Retinal pigment epithelial cell (primary cell): ENCODE measurements around the gene EHMT1.
A peak's percentile ranks its signal among the peaks of the same experiment; 100 is the strongest.

Experiments used
- DNase-seq: peaks from one replicate; pipeline ENCODE4 v3.0.0-alpha.2; 2010; ENCODE audit warnings: low read depth
- H3K4me3 ChIP-seq: 2 replicates; pipeline ENCODE4 v1.5.1; 2011; ENCODE audit warnings: mild to moderate bottlenecking, low read length, control low read depth, moderate library complexity
- TF ChIP-seq, protein P1 (sequence below): conservative IDR thresholded peaks from 2 replicates; pipeline ENCODE4 v1.5.1; 2011; ENCODE audit warnings: low read depth, low read length, control low read depth, inconsistent platforms

Gene EHMT1

DNA sequence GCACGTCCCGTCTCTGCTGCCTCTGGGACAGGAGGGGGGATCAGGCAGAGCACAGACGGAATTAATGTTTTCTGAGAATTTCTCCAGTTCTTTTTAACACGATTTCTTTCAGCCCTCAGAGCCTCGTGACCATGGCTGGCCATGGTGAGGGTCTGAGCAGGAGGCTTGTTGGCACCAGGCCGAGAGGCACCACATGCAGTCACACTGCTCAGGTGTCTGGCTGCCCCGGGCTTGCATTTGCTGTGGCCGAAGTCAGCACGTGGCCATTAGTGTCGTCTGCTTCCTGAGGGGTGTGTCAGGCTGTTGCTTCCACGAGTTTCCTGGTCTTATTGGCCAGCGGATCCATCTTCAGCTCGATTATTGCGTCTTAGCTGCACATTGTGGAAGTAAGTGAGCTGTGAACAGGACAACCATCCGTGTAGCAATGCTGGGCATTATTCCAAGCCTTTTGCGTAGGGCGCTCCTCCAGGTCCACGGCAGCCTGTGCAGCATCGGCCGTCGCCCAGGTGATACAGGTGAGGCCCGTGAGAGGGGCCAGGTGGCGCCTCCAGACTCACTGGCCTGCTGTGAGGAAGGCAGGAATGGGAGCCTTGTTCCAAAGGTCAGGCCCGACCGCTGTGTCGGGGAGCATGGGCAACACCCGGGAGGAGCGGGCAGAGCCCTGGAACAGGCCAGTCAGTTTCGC is 144.6 kb downstream of the EHMT1 start:
- no peak for DNase-seq
- no peak overlapping the region for H3K4me3 ChIP-seq
- TF ChIP-seq, protein P1, sequence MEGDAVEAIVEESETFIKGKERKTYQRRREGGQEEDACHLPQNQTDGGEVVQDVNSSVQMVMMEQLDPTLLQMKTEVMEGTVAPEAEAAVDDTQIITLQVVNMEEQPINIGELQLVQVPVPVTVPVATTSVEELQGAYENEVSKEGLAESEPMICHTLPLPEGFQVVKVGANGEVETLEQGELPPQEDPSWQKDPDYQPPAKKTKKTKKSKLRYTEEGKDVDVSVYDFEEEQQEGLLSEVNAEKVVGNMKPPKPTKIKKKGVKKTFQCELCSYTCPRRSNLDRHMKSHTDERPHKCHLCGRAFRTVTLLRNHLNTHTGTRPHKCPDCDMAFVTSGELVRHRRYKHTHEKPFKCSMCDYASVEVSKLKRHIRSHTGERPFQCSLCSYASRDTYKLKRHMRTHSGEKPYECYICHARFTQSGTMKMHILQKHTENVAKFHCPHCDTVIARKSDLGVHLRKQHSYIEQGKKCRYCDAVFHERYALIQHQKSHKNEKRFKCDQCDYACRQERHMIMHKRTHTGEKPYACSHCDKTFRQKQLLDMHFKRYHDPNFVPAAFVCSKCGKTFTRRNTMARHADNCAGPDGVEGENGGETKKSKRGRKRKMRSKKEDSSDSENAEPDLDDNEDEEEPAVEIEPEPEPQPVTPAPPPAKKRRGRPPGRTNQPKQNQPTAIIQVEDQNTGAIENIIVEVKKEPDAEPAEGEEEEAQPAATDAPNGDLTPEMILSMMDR: no peak

DNA sequence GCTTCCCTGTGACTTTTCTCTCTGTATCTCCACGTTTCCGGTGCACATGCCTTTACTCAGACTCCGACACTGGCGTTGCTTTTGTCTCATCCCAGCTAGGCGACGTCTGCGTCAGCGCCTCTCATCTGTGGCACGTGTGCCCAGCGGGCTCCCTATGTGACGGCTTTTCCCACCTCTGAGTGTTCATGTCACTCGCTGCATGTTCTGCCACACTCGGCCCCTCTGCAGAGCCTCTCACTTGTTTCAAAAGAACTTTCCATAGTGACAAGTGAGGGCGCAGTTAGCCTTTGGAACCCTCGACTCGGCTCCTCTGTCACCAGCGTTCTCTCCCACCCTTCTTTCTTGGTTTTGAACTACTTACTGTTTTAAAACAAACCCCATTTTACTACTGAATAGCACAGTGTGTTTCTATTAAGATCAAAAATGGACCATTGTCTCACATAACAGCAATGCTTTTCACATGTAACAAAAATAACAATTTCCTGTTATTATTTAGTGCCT is 145.4 kb downstream of the EHMT1 start:
- TF ChIP-seq, protein P1: no peak
- no peak overlapping the region for H3K4me3 ChIP-seq
- DNase-seq: no peak

DNA sequence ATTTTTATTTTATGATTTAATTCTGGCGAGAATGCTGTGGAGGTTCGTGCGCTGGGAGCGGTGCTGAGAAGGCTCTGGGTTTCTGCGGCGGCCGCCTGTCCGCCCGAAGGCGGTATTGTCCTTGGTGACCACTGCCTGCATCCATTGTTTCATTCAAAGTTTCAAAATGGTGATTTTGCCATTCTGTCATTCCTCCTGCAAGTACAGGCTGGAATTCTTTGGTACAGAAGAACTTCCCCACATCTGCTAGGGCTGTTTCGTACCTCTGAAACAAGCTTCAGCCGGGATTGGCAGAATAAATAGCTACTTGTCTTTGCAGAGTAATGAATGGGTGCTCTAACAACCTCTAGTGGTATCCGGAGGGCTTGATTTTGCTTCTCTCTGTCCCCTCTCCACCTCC is 146.2 kb downstream of the EHMT1 start:
- DNase-seq: no peak

DNA sequence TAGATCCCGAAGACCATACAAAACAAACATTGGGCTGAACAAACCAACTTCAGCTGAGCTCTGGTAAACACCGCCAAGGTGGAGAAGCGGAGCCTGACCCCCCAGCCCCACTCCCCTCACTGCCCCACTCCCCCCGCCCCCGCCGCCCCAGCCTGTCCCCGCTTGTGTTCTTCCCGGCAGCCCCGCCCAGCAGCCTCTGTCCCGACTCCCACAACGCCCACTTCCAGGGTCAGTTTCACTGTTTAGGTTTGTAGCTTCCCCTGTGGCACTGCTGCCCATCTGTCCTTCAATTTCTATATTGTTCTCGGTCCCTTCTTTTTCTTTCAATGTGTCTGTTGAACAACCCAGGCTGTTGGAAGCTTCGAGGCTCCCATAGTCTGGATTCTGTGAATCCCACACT is 146.7 kb downstream of the EHMT1 start:
- TF ChIP-seq, protein P1: no peak
- no peak for DNase-seq
- H3K4me3 ChIP-seq: no peak overlapping the region

More for the DNA sequence above, 146.2 kb downstream of the EHMT1 start:
- no peak overlapping the region for H3K4me3 ChIP-seq
- TF ChIP-seq, protein P1: no peak

DNA sequence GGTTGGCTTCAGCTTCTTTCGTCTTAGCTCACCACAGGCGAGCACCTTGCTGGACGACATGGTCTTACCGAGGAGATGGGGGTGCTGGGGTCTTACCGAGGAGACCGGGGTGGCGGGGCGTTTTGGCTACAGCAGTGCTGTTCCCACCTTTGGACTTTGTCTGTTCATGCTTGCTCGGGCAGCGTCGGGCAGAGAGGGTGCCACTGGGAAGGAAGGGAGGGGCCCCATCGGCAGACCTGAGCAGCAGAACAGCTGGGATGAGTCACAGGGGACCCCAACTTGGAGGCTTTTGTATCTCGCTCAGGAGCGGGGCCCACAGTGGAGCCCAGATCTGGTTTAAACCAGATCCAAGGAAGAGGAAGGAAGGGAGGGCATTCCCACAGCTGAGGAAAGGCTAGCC is 152.8 kb downstream of the EHMT1 start:
- H3K4me3 ChIP-seq: no peak overlapping the region
- DNase-seq: no peak
- TF ChIP-seq, protein P1: no peak

DNA sequence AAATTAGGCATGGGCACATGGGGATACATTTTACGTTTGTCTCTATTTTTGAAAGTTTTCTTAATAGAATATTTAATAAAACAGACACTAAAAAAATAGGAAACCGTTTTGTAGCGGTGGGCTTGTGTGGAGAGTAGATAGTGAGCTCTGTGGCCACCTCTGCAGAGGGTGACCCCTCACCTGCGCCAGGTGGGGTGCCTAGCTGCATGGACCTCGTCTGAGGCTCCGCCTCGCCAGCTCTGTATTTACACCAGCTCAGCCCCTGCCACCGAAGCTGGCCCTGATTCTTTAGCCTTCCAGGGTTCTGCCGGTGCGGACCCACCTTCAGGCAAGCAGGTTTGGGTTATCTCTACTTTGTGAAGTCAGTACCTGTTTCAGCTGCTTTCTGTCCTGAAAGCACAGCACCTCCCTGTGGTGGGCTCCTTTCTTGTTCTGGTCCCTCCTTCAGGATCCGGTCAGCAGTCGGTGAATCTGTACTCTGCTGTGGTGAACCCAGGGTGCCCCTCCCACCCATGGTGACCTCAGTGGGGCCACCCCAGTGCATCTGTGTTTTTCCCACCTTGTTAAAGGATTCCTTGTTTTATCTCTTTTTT is 153.6 kb downstream of the EHMT1 start:
- H3K4me3 ChIP-seq: no peak overlapping the region
- DNase-seq: no peak
- TF ChIP-seq, protein P1: peak; percentile 51
